Fibroblast of mammary gland (primary cell): Measurements from ENCODE around the gene CCHCR1.

Experiments used
- DNase-seq: peaks from one replicate; pipeline ENCODE4 v3.0.0-alpha.2; 2010; ENCODE audit warnings: low read depth
- H3K4me3 ChIP-seq: 2 replicates; pipeline ENCODE4 v1.5.1; 2011; ENCODE audit warnings: low read depth, mild to moderate bottlenecking, low read length, moderate library complexity; ENCODE audit not compliant: control insufficient read depth
- TF ChIP-seq, protein P1 (sequence below): conservative IDR thresholded peaks from 2 replicates; pipeline ENCODE4 v1.5.1; 2011; ENCODE audit warnings: low read depth, low read length, inconsistent platforms; ENCODE audit not compliant: control insufficient read depth, insufficient read depth

The CCHCR1 gene

GRCh38 chr6:31156641-31157040 lies 961 bp downstream of the CCHCR1 start:
- no peak for DNase-seq
- TF ChIP-seq, protein P1, sequence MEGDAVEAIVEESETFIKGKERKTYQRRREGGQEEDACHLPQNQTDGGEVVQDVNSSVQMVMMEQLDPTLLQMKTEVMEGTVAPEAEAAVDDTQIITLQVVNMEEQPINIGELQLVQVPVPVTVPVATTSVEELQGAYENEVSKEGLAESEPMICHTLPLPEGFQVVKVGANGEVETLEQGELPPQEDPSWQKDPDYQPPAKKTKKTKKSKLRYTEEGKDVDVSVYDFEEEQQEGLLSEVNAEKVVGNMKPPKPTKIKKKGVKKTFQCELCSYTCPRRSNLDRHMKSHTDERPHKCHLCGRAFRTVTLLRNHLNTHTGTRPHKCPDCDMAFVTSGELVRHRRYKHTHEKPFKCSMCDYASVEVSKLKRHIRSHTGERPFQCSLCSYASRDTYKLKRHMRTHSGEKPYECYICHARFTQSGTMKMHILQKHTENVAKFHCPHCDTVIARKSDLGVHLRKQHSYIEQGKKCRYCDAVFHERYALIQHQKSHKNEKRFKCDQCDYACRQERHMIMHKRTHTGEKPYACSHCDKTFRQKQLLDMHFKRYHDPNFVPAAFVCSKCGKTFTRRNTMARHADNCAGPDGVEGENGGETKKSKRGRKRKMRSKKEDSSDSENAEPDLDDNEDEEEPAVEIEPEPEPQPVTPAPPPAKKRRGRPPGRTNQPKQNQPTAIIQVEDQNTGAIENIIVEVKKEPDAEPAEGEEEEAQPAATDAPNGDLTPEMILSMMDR, result no peak

GRCh38 chr6:31154436-31154835 lies 3.2 kb downstream of the CCHCR1 start:
- DNase-seq, result no peak
- H3K4me3 ChIP-seq, result no peak overlapping the region
- TF ChIP-seq, protein P1, result no peak

More at GRCh38 chr6:31156641-31157040, 961 bp downstream of the CCHCR1 start:
- H3K4me3 ChIP-seq, result no peak overlapping the region

GRCh38 chr6:31152781-31153180 lies 4.8 kb downstream of the CCHCR1 start:
- DNase-seq, result no peak
- no peak overlapping the region for H3K4me3 ChIP-seq
- TF ChIP-seq, protein P1, result no peak

DNA sequence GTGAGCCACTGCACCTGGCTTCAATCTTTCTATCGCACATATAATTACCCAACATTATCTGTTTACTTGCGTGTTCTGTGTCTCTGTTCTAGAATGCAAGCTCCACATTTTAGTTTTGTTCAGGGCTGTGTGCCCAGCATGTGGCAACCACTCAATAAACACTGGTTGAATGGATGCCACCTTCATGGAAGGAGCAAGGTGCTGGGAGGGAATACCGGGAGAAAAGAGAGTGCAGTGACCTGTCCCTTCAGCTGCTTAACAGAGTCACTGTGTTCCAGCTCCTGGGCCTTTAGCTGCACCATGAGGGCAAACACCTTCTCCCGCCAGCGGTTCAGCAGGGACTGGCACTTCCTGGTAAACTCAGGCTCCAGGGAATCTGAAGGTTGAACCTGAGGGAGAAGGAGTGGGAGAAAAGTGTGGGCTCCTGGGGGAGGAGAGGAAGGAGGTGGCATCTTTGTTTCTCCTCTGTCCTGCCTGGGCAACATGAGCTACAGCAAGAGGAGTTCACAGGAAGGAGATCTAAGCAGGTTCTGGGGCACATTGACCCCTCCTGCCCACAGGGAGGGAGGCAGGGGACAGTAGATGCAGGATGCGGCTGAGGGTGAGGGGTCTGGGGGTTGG lies 7.7 kb downstream of the CCHCR1 start:
- no peak overlapping the region for H3K4me3 ChIP-seq
- no peak for DNase-seq
- TF ChIP-seq, protein P1, result no peak

GRCh38 chr6:31145386-31145785 lies 12.2 kb downstream of the CCHCR1 start:
- no peak overlapping the region for H3K4me3 ChIP-seq
- TF ChIP-seq, protein P1, result no peak
- DNase-seq, result no peak

GRCh38 chr6:31144970-31145340 lies 12.6 kb downstream of the CCHCR1 start:
- TF ChIP-seq, protein P1, result no peak
- no peak for DNase-seq
- no peak overlapping the region for H3K4me3 ChIP-seq
